ENCODE measurements around the gene METTL17.

The METTL17 gene

GRCh38 chr14:21024585-21025370 lies 35.0 kb downstream of the METTL17 start, which contains the start of gene NDRG2:
TSS of gene NDRG2 (minus strand) at chr14:21025061. CDS start at chr14:21023315, 1,746 bp downstream.
- TF ChIP-seq CTCF (conservative IDR thresholded peaks at IDR 0.05; ENCODE audit: low read depth, low read length), result no peak
- H4K20me1 ChIP-seq (ENCODE audit: insufficient read depth), result no peaks in the 10 kb centered on the region
- H3K27me3 ChIP-seq (ENCODE audit: insufficient read depth, low read depth), result no peaks in the 10 kb centered on the region
- H3K79me2 ChIP-seq (ENCODE audit: insufficient read depth, low read depth), result no peaks in the 10 kb centered on the region
- peak within 1 kb of the TSS; percentile 64; the same call in 1 of the 2 replicates for H3K9ac ChIP-seq
- no peaks in the 10 kb centered on the region for H3K36me3 ChIP-seq (ENCODE audit: insufficient read depth)
- H3K27ac ChIP-seq, result no peak within 1 kb of the TSS
- peak within 1 kb of the TSS; percentile 69 for H2AFZ ChIP-seq (ENCODE audit: low read depth)
- no peaks in the 10 kb centered on the region for H3K4me1 ChIP-seq (ENCODE audit: low read depth, poor library complexity, severe bottlenecking)
- H3K4me3 ChIP-seq (IDR thresholded peaks at IDR 0.05; ENCODE audit: insufficient read depth, low read depth, low read length), result no peak within 1 kb of the TSS
- H3K4me2 ChIP-seq, result peak within 1 kb of the TSS; percentile 54

DNA sequence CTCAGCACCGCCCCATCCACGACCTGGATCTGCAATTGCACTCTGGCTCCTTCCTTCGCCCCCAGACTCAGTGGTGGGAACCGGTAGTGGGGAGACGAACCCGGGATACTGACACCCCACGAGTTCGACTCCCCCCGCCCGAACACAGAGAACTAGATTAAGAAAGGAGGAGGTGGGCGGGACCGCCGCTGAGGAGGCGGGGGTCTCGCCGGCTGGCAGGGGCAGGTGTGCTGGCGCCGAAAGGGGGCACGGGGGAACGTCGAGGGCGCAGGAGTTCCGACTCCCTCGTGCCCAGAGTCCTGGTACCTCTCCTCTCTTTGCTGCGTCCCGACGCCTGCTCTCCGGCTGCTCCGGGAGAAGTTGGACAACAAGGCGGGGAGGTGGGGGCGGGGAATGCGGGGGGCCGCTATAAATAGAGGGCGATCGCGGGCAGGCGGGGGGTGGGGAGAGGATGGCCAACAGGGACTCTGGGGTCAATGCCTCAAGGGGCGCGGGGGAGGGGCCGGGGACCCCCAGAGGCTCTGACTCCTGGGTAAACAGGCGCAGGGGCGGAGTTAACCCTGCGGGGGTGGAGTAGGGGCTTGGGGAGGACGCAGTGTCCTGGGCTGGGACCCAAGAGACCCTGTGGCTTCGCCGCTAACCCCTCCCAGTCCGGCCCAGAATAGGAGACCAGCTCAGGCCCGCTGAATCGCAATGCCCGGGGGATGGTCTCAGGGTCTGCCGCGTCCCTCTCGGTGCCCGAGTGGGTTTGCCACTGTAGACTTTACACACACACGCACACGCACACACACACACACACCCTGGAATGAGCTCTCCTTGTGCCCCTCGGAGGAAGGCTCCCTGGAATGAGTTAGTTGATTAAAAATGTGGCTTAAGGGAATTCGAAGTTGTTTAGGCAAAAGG lies 35.8 kb downstream of the METTL17 start:
- no peaks in the 10 kb centered on the region for H4K20me1 ChIP-seq (ENCODE audit: insufficient read depth)
- H2AFZ ChIP-seq (ENCODE audit: low read depth), result peak overlapping the region; percentile 69
- no peak overlapping the region for H3K4me2 ChIP-seq
- no peak overlapping the region for H3K4me3 ChIP-seq (IDR thresholded peaks at IDR 0.05; ENCODE audit: insufficient read depth, low read depth, low read length)
- no peak overlapping the region for H3K27ac ChIP-seq
- no peak overlapping the region; the same call in 1 of the 2 replicates for H3K9ac ChIP-seq
- H3K27me3 ChIP-seq (ENCODE audit: insufficient read depth, low read depth), result no peaks in the 10 kb centered on the region
- no peak for TF ChIP-seq CTCF (conservative IDR thresholded peaks at IDR 0.05; ENCODE audit: low read depth, low read length)
- H3K4me1 ChIP-seq (ENCODE audit: low read depth, poor library complexity, severe bottlenecking), result no peaks in the 10 kb centered on the region
- H3K36me3 ChIP-seq (ENCODE audit: insufficient read depth), result no peaks in the 10 kb centered on the region
- H3K79me2 ChIP-seq (ENCODE audit: insufficient read depth, low read depth), result no peaks in the 10 kb centered on the region

- H3K4me3 ChIP-seq (IDR thresholded peaks at IDR 0.05; ENCODE audit: insufficient read depth, low read depth, low read length), result no peak overlapping the region
- no peaks in the 10 kb centered on the region for H3K79me2 ChIP-seq (ENCODE audit: insufficient read depth, low read depth)
- no peaks in the 10 kb centered on the region for H3K27me3 ChIP-seq (ENCODE audit: insufficient read depth, low read depth)
- H3K27ac ChIP-seq, result no peak overlapping the region
- H2AFZ ChIP-seq (ENCODE audit: low read depth), result no peak overlapping the region
- no peak overlapping the region for H3K4me2 ChIP-seq
- H4K20me1 ChIP-seq (ENCODE audit: insufficient read depth), result no peaks in the 10 kb centered on the region
- no peaks in the 10 kb centered on the region for H3K4me1 ChIP-seq (ENCODE audit: low read depth, poor library complexity, severe bottlenecking)
- no peaks in the 10 kb centered on the region for H3K36me3 ChIP-seq (ENCODE audit: insufficient read depth)
- no peak overlapping the region for H3K9ac ChIP-seq
- TF ChIP-seq CTCF (conservative IDR thresholded peaks at IDR 0.05; ENCODE audit: low read depth, low read length), result no peak
Observed at GRCh38 chr14:21026274-21026987, 36.7 kb downstream of the METTL17 start.

- no peak overlapping the region for H3K4me3 ChIP-seq (IDR thresholded peaks at IDR 0.05; ENCODE audit: insufficient read depth, low read depth, low read length)
Observed at GRCh38 chr14:21026988-21027315, 37.2 kb downstream of the METTL17 start.

More at GRCh38 chr14:21026988-21027315, 37.2 kb downstream of the METTL17 start:
- H3K79me2 ChIP-seq (ENCODE audit: insufficient read depth, low read depth), result no peaks in the 10 kb centered on the region
- no peaks in the 10 kb centered on the region for H3K27me3 ChIP-seq (ENCODE audit: insufficient read depth, low read depth)
- H3K9ac ChIP-seq, result no peak overlapping the region
- TF ChIP-seq CTCF (conservative IDR thresholded peaks at IDR 0.05; ENCODE audit: low read depth, low read length), result no peak
- H2AFZ ChIP-seq (ENCODE audit: low read depth), result no peak overlapping the region
- no peaks in the 10 kb centered on the region for H3K36me3 ChIP-seq (ENCODE audit: insufficient read depth)
- no peaks in the 10 kb centered on the region for H3K4me1 ChIP-seq (ENCODE audit: low read depth, poor library complexity, severe bottlenecking)
- H3K4me2 ChIP-seq, result no peak overlapping the region
- H4K20me1 ChIP-seq (ENCODE audit: insufficient read depth), result no peaks in the 10 kb centered on the region
- no peak overlapping the region for H3K27ac ChIP-seq
